ENCODE measurements around the gene OR52J3.
"Not testable (repeated sequence)": the region's sequence is repeated elsewhere in the genome, so short reads cannot be mapped to it uniquely, and the experiment has no call there.

OR52J3 gene

DNA sequence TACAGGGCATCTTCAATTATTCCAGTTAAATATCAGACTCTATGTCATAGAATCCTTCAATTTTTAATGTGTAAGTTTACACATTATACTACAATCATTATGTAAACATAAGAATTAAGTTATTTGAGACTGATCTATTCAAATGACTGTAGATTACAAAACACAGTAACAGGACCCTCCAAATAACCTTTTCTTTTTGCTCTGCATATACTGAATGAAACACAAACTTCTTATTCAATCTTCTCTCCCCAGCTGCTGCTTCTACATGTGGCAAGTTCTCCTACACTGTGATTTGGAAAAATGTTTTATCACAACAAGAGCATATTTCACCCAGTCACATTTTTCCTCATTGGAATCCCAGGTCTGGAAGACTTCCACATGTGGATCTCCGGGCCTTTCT is at the start of gene OR52J3:
Gene OR52J3, plus strand, starts transcription at position 301 of the 400 bp plus-strand sequence. Its CDS starts 0 bp downstream, at position 301.
- no peak for DNase-seq

DNA sequence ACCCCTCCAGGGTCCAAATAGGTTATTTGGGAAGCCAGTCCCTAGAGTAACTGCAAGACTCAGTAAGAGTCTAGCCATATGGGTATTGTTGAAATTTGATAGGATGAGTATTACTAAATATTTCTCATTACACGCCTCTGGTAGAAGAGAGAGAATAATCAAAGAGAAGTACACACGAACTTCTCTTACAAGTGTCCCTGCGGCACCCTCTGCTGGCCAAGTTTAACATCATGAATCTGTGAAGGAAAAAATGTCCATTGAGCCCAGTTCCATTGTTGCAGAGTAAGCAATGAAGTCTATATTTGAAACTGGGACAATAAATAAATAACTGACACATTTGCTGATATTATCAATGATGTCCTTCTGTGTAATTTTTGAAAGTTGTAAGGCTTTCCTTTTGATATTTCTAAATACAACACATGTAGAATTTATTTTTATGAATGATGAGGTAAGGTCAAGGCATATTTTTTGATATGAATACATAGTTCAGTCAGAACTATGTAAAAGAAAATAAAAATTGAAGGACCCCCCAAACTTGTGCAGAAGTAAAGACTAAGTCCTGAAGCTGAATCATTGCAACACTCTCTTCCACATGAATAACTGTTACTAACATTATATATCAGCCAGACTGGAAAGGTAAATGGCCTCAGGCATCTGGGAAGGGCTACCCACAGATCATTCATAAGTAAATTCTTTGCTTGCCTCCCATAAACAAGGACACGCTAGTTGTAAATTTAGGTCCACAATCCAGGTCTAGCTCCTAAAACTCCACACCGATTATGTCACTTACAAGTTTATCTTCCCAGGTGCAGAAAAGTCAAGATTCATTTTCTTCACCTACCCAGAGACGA is 41.7 kb upstream of the OR52J3 start:
- no peak for DNase-seq

DNA sequence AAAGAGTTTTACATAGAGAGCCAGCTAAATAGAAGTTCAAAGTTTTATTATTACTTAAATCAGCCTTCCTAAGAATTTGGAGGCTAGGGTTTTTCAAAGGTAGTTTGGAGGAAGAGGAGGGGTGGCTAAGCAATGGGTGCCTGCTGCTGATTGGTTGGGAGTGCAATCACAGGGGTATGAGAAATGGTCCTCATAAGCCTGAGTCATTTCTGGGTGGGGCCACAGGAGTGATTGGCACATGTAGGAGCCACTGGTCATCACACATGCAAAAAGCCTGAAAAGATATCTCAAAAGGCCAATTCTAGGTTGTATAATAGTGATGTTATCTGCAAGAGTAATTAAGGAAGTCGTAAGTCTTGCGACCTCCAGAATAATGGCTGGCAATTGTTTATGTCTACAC is 38.8 kb upstream of the OR52J3 start:
- no peak for DNase-seq

DNA sequence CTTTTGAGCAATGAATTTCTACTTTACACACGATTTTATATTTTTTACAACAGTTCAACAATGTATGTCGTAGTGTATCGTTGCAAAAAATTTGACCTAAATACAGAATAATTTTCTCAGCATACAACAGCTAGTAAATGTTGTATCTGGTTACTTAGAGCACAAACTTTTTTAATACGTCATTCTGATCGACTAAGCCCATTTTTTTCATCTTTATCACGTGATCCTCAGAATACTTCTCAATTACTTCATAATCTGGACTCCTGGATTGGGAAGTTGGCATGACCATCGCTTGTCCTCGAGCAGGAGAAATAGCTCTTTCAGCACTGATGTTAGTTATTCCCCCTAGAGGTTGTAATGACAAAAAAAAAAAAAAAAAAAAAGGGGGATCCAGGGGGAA is 35.1 kb upstream of the OR52J3 start:
- no peak for DNase-seq

DNA sequence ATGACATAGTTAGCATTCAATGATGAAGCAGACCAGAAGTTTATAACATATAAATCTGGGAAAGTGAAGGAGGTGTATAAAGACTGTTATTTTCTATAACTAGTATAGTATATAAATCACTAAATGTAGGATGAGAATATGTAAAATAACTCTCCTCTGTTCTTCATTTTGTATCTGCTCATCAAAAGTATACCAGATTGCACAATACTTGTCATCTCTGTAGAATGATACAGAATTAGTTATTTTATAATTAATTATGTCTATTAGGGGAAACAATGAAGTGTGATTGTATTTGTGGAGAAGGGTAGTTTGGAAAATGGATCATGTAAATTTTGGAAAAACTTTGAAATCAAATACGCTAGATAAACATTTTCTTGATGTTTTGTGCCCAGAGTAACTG is 33.3 kb upstream of the OR52J3 start:
- no peak for DNase-seq

DNA sequence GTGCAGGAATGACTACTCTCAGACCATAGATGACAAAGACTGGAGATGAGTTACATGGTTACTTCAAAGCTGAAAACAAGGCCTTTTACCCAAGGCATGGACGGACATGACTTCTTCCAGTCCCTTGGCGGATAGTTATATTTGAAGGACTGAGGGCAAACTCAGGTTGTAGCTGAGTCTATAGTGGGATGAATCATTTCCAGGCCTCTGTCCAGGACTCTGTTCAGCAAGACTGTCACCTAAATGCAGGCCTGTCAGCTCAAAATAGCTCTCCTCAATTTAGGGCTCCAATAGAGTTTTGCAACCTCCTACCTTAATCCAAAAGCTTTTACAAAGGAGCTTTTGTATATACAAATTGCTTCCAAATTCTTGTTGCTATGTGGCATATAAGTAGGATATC is 24.3 kb upstream of the OR52J3 start:
- DNase-seq, result no peak

DNA sequence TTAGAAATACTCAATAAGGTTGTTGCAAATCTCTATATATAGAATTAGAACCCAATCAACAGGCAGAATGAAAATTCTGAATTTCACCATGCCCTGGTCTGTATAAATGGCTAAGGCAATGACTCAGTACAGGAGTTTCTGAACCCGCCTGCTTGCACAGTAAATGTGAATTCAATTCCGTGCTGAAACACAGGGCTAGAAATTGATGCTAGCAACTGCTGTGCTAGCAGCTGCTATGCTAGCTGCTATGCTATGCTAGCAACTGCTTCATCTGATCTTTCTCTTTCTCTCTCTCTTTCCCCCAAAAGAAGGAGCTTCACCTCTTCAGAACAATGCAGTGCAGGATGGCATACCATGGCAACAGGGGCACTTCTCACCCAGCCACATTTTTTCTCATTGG is 9.7 kb upstream of the OR52J3 start:
- DNase-seq, result no peak

DNA sequence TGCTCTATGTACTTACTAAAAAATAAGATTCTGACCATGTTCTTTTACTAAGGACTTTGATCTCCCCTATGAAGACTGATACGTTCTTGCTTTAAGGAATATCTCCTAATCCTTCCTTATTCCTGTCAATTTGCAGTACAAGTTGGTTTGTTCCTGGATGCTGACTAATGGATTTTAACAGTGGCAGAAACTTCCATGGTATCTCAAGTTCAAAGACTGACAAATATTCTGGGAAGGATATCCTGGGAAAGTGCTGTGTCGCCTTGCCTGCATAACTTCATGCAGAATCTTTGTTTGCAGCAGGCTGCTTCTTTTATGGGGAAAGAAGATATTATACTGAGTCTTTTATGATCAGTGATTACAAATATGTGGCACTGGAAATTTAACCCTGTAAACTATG is 8.4 kb upstream of the OR52J3 start:
- DNase-seq, result no peak

DNA sequence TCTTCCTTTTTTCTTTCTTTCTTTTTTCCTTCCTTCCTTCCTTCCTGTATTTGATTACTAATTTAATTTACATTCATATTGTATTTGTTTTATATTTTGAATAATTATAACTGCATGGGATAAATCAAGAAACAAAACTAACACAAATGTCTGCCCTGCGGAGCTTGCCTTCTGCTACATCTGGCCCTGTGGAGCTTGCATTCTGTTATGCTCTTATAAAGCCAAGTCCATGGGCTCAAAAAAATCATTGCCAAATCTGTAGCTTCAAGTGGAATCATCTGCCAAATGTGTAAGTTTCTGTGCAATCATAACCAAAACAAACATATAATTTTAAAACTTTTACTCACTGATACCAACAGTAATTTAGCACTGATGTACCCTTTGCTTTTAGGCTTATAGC is 8.0 kb upstream of the OR52J3 start:
- no peak for DNase-seq

DNA sequence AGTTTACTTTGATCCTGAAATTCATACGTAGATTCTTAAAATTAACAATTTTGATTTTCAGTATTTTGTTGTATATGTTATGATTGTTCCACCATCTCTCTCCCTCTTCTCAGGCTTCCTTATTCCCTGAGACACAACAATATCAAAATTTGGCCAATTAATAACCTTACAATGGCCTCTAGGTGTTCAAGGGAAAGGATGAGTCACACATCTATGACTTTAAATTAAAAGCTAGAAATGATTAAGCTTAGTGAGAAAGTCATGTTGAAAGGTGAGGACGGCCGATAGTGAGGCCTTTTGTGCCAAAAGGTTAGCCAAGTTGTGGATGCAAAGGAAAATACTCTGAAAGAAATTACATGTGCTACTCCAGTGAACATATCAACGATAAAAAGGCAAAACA is 5.5 kb upstream of the OR52J3 start:
- DNase-seq, result no peak

DNA sequence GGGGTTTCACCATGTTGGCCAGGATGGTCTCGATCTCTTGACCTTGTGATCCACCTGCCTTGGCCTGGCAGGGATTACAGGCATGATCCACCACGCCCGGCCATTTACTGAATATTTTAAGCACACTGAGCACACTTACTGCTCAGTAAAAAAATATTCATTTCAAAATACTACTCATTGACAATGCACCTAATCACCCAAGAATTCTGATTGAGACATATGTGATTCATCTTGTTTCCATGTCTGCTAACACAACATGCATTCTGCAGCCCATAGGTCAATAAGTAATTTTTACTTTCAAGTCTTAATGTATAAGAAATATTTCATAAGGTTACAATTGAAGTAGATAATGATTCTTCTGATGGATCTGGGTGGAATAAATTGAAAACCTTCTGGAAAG is 4.2 kb upstream of the OR52J3 start:
- no peak for DNase-seq

DNA sequence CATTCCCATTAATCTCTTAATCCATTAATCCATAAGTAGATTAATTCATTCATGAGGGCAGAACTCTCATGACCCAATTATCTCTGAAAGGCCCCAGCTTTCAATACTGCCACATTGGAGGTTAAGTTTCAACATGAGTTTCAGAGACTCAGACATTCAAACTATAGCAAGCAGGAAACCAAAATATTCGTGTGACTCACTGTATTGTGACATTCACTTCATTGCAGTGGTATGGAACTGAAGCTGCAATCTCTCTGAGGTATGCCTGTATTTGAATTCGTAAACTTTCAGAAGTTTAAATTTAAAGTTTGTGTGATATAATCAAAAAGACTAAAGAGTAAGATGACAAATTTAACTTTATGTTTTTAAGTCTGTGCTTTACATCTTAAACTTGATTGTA is 2.9 kb upstream of the OR52J3 start:
- DNase-seq, result no peak

DNA sequence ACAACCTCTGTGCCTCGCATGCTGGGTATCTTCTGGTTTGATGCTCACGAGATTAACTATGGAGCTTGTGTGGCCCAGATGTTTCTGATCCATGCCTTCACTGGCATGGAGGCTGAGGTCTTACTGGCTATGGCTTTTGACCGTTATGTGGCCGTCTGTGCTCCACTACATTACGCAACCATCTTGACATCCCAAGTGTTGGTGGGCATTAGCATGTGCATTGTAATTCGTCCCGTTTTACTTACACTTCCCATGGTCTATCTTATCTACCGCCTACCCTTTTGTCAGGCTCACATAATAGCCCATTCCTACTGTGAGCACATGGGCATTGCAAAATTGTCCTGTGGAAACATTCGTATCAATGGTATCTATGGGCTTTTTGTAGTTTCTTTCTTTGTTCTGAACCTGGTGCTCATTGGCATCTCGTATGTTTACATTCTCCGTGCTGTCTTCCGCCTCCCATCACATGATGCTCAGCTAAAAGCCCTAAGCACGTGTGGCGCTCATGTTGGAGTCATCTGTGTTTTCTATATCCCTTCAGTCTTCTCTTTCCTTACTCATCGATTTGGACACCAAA is 516 bp downstream of the OR52J3 start:
- no peak for DNase-seq

DNA sequence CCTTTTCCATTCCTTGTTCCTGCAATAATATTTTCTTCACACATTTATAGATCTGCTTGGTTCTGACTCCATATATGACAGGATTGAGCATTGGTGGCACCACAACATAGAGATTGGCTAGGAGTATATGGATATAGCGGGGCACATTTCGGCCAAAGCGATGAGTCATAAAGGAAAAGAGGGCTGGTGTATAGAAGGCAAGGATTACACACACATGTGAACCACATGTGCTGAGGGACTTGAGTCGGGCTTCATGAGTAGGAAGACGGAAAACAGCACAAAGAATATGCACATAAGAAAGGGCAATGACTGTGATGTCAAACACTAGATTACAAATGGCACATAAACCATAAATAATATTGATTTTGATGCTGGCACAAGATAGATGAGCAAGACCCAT is 12.4 kb downstream of the OR52J3 start:
- not testable (repeated sequence) for DNase-seq

DNA sequence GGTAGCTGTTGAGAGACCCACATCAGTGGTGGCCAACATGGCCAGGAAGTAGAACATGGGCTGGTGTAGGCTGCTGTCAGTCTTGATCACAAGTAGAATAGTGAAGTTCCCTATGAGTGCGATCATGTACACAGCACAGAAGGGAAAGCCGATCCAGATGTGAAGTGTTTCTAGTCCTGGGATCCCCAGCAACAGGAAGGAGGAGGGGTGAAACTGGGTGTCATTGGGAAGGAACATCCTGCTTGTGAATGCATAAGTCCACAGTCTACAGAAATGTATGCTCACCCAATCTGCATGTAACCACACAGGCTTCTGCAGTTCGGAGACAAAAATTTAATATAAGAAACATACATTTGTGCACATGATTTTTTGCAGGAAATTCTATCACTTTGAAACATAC is 13.1 kb downstream of the OR52J3 start, which contains the start of gene OR52E2:
Gene OR52E2, minus strand, starts transcription at position 237 of the 400 bp plus-strand sequence. Its CDS starts 0 bp downstream, at position 237.
- no peak for DNase-seq

DNA sequence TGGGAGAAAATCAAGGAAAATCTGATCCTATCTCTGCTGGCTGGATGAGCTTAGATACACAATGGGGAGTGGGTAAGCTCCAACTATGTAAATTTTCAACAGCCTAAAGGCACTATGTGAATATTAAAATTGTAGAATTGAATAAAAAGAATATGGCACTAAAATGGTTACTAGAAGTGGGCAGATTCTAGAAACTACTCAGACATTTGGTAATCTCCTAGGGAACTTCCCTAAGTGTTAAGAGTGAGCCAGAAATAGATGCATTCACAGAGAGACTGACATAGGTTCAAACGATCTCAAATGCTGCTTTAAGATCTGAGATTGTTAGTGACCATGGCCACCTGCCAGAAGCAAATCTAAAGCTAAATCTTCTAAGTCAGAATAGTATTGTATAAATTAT is 18.7 kb downstream of the OR52J3 start:
- DNase-seq, result no peak

DNA sequence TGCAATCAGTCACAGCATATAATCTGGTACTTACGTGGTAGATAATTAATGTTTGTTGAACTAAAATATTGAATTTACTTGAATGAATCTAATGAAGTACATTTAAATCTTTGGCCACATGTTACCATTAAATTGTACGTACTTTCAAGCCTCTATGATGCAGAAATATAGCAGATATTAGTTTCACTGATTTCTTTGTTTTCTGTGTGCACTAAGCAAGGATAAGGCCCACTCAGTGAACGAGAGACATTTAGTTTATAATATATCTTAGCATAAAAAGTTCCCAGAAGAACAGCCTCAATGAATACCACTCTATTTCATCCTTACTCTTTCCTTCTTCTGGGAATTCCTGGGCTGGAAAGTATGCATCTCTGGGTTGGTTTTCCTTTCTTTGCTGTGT is 22.9 kb downstream of the OR52J3 start, which contains the start of gene OR52E1:
Gene OR52E1, plus strand, starts transcription at position 301 of the 400 bp plus-strand sequence.
- DNase-seq, result no peak

DNA sequence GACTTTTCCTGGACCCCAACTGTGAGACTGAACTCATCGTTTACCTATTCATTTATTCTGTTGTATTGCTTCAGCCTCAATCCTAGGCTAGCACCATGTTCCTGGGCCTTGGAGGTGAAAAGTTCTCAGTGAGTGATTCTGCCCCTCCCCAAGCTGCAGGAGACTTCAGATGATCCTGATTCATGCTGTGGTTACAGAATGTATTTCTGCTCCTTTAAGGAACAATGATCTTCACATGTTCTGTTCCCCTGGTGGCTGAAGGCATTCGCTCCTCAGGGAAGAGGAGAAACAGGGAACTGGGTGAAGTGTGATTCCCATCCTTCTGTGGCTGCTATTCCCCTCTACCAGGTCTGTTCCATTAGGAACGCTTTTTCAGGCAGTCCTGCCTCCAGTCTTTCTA is 25.5 kb downstream of the OR52J3 start:
- no peak for DNase-seq

DNA sequence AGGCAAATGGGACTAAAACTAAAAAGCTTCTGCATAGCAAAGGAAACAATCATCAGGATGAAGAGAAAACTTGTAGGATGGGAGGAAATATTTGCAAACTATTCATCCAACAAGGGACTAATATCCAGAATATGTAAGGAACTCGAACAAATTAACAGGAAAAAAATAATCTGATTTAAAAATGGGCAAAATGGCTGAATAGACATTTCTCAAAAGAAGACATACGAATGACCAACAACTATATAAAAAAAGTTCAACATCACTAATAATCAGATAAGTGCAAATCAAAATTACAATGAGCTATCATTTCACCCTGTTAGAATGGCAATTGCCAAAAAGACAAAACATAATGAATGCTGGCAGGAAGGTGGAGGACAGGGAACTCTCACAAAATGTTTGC is 35.1 kb downstream of the OR52J3 start:
- no peak for DNase-seq

DNA sequence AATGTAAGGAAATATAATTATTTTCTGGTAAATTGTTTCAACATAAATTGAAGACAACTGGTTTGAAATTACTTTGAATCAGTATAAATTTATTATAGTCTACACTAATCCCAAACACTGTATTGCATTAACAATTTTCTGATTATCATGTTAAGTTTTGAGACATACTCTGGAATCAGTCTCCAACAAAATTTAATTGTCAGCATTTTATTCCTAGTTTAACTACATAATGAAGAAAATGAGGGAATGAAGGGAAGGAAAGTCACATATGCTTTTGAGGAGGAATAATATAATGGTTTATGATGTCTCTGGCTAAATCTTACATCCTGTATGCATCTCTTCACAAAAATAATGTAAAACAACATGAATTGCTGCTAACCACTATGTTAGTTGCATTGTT is 37.3 kb downstream of the OR52J3 start:
- DNase-seq, result no peak

DNA sequence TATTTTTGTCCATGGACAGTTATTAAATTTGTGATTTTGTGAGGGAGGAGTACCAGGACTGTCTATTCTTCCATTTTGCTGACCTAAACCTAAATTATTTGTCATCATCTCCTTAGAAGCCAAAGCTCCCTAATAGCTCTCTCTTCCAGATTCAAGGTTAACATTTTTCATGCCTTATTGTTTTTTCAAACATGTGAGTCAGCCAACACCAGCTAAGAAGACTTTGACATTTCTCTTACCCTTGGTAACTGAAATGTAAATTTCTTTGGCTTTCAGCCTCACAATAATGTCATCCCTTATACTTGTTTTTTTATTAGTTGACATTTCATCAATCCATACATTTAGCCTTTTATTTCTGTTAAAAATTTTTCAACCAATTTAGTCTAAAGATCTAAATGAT is 42.2 kb downstream of the OR52J3 start:
- DNase-seq, result no peak

DNA sequence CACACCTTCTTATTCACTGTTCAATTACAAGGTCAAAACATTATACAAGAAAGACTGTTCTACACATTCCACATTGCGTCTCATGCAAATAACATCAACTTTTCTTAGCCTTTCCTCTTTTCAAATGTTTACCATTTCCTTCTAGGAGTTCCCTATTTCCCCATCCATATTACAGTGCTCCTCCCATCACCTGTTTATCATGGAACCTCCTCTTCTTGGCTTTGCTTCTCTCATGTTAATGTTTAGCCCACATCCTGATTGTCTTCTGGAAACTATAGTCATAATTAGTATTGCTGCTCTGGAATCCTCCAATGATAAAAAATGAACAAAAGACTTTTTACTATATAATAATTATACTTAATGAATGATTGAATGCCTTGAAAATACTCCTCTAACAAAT is 44.3 kb downstream of the OR52J3 start:
- no peak for DNase-seq

DNA sequence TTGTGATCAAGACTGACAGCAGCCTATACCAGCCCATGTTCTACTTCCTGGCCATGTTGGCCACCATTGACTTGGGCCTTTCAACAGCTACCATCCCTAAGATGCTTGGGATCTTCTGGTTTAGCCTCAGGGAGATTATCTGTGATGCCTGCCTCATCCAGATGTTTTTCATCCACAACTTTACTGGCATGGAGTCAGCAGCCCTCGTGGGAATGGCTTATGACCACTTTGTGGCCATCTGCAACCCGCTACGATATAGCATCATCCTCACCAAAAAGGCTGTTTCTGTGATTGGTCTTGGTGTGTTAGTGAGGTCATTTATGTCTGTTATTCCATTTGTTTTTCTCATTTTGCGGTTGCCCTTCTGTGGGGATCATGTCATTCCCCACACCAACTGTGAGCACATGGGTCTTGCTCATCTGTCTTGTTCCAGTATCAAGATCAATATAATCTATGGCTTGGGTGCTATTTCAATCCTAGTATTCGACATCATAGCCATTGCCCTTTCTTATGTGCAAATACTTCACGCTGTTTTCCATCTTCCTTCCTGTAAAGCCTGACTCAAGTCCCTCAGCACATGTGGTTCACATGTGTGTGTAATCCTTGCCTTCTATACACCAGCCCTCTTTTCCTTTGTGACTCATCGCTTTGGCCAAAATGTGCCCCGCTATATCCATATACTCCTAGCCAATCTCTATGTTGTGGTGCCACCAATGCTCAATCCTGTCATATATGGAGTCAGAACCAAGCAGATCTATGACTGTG is 46.7 kb downstream of the OR52J3 start:
- DNase-seq, result no peak

DNA sequence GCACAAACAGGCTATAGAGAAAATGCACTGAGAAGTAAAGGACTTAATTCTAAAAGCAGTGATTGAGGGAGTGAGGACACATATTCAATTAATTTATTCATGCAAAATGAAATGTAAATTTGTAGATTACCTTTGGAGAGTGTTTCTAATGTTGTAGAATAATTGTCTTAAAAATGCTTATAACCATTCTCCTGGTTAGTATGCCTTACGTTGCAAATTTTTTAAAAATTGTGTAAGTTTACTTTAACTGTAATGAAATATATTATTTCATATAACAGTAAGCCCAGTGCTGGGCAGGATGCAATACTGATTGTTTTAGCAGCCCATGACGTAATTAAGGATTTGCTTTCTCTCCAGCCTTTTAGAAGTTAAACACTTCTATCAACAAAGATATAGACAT is 49.7 kb downstream of the OR52J3 start:
- DNase-seq, result no peak
